GF-D8 (cell line): ENCODE measurements around the gene YRDC.
"Not testable (repeated sequence)": the region's sequence is repeated elsewhere in the genome, so short reads cannot be mapped to it uniquely, and the experiment has no call there.

Source experiments
- DNase-seq: peaks from one replicate; lab custom pipeline; 2025; lab: John Stamatoyannopoulos, UW

Gene YRDC

GRCh38 chr1:37771440-37771839 is 36.6 kb downstream of the YRDC start:
- DNase-seq, result not testable (repeated sequence)

DNA sequence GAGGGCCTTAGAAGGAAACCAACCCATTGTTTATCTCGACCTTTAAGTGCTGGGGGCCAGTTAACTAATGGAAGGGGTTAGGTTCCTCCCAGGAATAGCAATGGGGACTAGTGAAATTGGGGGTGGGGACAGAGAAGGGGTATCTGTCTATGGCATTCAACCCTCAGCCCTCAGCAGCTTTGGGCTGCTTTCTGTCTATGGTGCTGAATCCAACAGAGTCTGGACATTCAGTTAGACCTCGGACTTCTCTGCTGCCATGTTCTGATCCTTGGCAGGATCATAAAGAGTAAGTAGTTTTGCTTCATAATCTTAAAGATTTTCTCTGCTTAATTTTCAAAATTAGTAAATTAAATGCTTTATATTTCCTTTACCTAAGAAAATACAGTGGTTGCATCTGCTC is 40.5 kb downstream of the YRDC start:
- no peak for DNase-seq

DNA sequence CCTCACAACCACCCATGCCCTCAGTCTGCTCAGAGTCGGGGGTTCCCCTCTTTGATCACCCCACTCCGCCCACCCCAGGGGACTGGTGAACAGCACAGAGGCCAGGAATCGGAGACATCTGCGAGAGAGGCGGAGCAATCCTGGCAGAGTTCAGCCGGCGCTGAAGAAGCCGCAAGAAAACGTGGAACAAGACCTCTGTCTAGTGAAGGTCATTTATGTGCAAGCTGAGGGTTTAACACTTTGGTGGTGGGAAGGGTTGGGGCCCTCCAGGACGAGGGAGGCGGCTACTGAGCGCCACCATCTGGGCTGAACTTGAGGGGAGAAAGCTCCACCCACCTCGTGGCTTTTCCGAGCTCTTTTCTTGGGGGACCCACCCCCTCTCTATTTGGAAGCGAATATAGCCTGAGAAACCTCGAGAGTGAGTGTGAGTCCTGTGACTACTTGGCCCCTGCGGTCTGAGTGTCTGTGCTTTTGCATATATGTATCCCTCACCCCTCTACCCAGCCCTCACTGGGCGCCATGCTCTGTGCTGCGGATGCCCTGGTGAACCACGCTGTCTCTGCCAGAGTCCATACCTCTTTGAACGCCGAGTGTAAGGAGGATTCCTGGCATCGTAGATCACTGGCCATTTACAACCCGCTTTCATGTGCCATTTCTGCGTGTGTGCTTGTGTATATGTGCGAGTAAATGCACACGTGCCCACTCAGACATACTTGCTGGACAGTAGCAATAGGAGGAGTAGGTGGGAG is 41.9 kb downstream of the YRDC start:
- no peak for DNase-seq

- no peak for DNase-seq
Measured at GRCh38 chr1:37764888-37765441, 43.0 kb downstream of the YRDC start, which contains the start of gene EPHA10. EPHA10 (minus strand) TSS chr1:37765120; CDS start chr1:37765066, 54 bp downstream.

- DNase-seq, result no peak
Measured at GRCh38 chr1:37764414-37764825, 43.6 kb downstream of the YRDC start.

DNA sequence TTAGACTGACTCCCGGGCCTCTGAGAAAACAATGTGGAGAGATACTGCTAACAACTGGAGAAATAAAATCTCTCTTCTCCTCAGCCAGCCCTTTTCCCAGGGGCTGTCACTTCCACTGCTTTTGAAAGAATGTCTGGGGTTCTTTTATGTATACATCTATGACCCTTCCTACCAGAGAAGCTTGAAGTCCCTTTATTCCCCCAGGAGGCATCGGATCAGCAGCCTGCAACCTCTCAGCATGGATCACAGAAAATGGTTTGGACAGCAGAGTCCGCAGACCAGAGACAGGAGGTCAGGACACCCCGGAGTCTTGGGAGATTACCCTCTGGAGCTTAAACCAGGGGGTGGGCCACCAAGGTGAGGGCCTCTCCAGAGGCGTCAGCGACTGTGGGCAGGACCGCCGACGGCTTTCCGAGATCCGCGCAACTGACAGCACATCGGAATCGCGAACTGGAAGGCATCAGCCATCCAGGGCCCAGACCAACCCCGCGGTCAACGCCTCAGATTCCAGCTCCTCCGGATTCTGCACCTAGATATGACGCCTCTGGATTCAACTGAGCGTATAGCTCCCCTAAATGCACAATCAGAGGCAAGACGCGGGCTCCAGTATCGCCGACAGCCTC is 44.1 kb downstream of the YRDC start:
- no peak for DNase-seq

GRCh38 chr1:37762516-37762915 is 45.5 kb downstream of the YRDC start:
- no peak for DNase-seq

GRCh38 chr1:37761416-37762095 is 46.5 kb downstream of the YRDC start:
- no peak for DNase-seq

GRCh38 chr1:37759451-37759850 is 48.6 kb downstream of the YRDC start:
- no peak for DNase-seq

- no peak for DNase-seq
Measured at GRCh38 chr1:37755951-37756560, 52.0 kb downstream of the YRDC start.

DNA sequence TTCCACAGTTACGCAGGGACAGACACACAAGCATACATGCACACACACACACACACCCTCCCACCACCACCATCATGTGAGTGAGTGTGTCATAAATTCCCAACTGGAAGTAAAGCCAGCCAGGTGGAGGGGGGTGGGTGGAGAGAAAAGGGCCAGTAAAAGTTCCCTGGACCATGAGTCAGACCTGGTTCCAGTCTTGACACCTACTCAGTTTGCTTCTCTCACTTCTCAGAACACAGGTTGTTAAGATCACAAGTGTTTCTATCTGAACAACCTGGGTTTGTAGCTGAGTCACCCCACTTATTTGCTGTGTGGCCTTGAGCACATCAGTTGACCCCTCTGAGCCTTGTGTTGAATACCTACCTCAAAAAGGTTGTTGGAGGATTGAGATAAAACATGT is 52.7 kb downstream of the YRDC start:
- DNase-seq, result no peak

GRCh38 chr1:37753473-37754321 is 54.3 kb downstream of the YRDC start:
- no peak for DNase-seq
